SW480 (cell line): Measurements from ENCODE around the gene UBR4.
"Not testable (repeated sequence)": the region's sequence is repeated elsewhere in the genome, so short reads cannot be mapped to it uniquely, and the experiment has no call there.

Experiments used
- DNase-seq: peaks from one replicate; pipeline ENCODE4 v3.0.0-alpha.2; 2016; ENCODE audit warnings: low spot score

Gene UBR4

DNA sequence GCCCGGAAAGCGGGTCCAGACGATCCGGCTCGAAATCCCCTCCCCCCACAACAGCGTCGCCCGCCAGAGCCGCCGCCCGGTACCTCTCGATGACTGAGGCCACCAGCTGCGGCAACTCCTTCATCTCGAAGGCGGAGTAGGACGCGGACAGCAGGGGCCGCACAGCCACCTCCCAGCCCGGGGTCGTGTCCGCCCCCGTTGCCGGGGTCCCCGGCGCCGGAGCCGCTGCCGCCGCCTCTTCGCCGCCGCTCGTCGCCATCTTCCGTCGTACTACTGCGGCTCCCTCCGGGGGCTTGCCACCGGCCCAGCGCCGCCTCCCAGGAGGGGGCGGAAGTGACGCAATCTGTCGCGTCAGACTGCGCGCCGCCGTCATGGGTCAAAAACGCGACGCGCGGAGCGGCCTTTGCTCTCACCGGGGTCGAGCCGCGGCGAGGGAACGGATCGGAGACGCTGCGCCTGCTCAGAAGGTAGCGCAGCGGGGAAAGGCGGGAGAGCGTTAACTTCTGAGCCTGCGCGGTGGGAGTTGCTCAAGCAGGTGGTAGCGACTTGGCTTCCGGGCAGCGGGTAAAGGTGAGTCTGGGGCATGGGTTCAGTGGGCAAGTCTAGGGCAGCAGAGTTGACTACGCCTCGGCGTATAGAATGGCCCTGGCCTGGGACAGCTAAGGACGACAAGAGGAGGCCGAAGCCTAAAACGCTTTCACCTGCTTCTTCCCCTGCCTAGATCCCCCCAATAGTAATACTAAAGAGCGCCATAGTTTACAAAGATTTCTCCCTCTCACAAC is at the start of gene UBR4:
Gene UBR4, minus strand, starts transcription at position 277 of the 782 bp plus-strand sequence. Its CDS starts 18 bp downstream, at position 259.
- DNase-seq, result peak; percentile 94

DNA sequence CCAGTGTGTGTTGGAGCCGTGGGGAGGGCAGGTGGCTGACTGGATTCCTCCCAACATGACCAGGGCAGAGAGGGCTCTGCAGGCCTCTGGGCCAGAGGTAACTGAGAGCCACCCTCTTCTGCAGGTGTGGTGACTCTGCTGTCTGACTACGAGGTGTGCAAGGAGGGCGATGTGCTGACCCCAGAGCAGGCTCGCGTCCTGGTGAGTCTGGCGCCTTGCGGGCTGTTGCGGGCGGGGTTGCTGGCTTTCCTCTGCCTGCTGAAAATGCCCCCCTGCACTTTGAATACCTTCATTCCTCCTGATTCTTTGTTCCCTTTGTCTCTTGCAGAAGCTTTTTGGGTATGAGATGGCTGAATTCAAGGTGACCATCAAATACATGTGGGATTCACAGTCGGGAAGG is 48.3 kb upstream of the UBR4 start:
- no peak for DNase-seq

DNA sequence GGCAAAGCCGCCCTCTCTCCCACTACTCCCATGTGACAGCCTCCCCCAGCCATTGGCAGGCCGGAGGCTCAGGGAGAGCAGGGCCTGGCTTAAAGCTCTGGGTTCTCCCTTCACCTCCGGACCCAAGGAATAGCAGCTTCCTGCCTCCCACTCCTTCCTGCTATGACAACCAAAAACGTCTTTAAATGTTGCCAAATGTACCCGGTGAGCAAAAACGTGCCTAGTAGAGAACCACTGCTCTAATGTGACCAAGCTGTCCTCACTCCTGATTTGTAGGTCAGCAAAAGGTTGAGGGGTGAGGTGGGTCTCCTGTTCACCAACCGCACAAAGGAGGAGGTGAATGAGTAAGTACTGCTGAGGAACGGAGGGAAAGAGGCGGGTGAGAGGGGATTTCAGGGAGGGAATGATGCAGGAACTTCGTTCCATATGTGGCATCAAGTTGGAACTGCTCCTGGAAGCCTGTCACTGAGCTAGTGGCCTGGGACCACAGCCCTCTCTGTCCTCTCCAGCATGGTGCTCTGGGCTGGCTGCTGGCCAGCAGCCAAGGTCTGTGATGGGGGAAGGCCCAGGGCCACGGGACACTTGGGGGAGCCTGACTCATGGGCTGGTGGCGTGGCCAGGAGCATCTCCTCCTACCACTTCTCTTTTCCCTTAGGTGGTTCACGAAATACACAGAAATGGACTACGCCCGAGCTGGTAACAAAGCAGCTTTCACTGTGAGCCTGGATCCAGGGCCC is 47.3 kb upstream of the UBR4 start:
- DNase-seq, result no peak

DNA sequence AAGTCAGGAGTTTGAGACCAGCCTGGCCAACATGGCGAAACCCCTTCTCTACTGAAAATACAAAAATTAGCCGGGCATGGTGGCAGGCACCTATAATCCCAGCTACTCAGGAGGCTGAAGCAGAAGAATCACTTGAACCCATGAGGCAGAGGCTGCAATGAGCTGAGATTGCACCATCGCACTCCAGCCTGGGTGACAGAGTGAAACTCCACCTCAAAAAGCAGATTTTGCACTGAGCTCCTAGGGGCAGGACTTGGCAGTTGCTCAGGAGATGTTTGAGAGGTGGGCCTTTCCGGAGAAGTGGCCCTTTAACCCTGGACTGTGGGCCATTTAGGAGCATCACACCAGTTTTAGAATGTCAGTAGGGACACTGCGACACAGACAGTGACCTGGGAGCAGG is 46.2 kb upstream of the UBR4 start:
- DNase-seq, result not testable (repeated sequence)

DNA sequence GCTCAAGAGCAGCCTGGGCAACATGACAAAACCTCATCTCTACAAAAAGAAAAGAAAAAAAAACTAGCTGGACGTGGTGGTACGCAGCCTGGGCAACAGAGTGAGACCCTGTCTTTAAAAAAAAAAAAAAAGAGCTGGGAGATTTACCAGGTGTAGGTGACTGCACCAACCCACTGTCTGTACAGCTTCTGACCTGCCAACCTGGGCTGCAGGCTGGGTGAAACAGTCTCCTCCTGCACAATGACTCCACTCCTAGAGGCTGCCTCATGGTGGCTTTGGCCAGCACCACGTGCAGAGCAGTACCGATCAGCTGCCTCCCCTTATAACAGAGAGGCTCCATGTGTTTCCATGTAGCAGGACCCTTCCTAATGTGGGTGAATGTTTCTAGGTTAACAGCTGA is 45.2 kb upstream of the UBR4 start:
- no peak for DNase-seq

DNA sequence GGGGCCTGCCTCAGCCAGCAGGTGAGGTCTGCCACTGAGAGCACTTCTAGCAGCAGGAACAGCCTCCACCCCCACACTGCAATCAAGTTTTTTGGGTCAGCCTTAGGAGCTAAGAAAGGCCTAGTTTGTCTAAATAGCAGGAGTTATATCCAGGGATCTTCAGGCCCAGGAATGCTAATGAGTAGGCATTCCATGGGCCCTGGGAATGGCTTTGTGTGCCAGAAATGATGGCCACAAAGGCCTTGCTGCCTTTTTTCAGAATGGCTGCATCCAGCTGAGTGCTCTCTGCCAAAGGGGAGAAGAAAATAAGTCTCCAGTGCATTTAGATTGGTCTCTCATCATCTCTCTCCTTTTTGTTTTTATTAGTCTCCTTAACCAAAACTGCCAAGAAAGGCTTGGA is 44.4 kb upstream of the UBR4 start:
- no peak for DNase-seq

DNA sequence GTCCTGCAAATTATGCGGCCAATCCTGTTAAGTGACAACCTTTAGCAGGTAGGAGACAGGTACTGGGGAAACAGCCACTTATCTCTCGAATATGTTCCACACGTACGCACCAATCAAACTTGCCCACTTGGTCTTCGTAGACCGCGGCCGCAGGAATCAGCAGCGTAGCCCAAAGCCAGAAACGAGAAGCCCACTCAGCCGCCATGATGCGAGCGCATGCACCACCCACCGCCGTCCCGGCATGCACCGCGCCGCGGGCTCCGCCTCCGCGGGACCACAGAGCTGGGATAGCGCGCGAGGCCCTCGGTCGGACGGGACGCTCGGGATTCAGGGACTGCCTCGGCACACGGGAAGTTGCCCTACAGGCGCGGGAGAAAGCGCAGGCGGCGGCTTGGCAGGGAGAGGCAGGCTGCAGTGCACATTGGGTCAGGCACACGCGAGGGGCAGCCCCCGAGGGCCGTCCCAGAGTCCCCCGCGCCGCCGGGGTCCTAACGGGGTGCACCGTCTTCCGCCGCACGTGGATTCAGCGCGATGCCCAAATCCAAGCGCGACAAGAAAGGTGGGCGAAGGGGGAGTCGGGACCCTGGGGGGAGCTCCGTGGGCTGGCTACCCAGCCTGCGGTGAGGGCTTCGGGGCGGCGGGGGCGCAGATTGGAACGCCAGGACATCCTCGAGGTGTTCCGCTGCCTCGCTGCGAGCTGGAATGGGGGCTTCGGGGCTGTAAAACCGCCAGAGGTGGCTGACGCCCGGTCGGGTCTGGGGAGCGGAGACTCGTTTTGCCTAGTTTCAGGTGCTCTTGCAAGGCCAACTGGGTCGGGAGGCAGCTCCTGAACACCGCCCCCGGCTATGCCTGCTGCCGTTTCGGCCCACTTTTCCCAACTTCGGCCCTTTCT is 41.5 kb upstream of the UBR4 start, which contains the start of the genes EMC1 and MRTO4:
Gene EMC1, minus strand, starts transcription at position 220 of the 892 bp plus-strand sequence. Its CDS starts 15 bp downstream, at position 205.
Gene MRTO4, plus strand, starts transcription at position 501 of the 892 bp plus-strand sequence. Its CDS starts 31 bp downstream, at position 532.
- peak; percentile 76 for DNase-seq

DNA sequence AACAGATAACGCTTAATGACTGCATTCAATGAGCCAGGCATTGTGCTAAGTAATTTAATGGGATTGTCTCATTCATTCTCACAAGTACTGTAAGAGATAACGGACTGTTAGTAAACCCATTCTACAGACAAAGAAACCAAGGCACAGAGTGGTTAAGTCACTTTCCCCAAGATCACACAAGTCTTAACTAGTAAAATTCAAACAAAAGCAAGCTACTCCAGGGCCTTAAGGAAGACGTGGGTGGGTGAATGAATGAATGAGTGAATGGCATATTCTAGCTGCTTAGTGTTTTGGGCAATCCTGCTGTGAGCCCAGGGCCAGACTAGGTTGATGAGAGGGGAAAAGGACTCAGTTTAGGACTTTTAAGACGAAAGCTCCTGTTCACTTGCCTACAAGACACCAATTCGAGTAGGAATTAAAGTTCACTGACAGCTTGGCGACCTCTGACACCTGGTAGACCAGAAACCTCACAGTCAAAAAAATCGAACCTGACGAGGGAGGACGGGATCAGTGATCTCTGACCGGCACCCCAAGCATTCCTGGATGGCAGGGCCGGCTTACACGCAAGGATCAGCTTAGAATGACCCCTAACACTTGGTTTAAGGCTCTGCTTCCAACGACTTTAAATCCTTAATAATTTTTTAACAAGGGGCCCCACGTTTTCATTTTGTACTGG is 40.7 kb upstream of the UBR4 start:
- DNase-seq, result peak; percentile 13

DNA sequence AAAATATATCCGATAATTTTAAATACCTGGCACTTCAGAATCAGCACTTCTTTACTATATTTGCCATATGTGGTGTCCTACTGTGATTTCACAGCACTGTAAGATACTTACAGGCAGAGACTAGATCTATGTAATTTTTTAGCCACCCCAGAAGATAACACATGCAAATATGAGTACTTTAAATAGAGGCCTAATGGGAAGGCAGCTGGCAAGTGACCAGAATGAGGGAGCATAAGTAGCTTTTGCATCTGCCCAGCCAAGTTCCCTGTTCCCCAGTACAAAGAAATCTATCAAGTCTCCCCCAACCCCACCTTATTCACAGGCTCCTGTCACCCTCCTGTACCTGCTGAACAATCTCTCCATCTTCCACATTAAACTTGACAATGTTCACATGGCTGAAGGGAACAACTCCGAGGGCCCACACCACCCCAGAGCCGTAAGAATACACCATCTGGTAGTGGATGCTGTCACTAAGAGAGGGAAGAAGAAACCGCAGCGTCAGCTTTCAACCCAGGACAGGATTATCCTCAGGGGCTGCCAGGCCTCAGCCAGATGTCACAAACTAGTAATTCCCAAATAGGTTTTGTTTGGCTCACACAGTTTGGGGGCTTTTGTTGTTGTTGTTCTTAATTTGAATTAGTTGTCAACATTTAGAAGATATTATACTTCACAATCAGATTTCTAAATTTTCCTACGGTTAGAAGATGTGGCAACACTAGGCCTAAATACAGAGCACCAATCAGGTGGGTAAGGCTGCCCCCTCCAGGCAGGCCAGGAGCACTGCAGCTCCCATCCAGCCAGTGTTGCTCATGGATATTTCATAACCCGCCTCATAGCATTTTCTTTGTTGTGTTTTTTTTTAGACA is 30.8 kb upstream of the UBR4 start:
- peak; percentile 26 for DNase-seq

DNA sequence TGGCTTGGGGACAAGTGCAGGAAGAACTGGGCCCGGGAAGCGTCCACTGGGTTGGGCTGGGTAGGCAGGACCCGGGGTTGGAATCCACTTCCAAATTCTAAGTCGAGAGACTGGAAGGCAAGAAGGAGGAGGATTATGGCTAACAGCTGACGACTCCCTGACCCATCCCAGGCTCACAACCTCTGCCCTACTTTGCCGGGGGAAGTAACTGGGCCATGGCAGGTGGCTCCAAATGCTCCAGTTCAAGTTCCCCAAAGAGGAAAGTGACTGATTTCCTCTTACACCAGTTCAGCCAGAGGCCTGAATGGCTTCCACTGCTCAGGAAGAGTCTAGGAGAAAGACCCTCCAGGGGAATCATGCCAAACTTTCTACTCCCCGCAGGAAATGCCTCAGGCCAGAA is 29.8 kb upstream of the UBR4 start:
- DNase-seq, result no peak

DNA sequence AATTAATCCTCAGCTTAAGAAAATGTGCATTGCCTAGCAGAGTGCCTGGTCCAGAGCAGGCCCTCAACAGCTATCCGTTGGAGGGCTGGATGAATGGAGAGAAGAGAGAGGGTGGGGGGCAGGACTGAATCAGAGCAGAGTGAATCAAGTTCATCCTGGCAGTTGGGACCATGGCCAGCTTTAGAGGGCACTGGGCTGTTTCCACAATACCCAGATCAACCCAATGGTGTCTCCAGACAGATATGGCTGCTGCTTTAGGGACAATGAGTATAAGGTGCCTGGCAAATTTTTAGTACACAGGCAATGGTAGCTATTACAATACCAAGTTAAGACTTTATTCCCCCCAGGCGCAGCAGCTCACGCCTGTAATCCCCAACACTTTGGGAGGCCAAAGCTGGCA is 24.2 kb upstream of the UBR4 start:
- no peak for DNase-seq

DNA sequence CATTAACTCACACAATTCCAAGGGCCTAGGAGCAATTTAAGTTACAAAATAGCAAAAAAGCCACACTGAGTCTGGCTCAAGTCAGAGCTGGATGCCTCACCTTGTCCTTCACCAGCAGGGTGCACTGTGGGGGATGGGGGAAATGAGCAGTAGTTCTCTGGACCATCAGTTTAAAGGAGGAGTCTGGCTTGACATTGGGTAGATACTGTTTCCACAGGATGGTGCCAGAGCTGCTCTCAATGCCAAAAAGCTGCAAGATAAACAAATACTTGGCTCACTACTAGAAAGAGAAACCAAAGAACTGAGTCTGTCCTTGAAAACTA is 22.4 kb upstream of the UBR4 start:
- no peak for DNase-seq

DNA sequence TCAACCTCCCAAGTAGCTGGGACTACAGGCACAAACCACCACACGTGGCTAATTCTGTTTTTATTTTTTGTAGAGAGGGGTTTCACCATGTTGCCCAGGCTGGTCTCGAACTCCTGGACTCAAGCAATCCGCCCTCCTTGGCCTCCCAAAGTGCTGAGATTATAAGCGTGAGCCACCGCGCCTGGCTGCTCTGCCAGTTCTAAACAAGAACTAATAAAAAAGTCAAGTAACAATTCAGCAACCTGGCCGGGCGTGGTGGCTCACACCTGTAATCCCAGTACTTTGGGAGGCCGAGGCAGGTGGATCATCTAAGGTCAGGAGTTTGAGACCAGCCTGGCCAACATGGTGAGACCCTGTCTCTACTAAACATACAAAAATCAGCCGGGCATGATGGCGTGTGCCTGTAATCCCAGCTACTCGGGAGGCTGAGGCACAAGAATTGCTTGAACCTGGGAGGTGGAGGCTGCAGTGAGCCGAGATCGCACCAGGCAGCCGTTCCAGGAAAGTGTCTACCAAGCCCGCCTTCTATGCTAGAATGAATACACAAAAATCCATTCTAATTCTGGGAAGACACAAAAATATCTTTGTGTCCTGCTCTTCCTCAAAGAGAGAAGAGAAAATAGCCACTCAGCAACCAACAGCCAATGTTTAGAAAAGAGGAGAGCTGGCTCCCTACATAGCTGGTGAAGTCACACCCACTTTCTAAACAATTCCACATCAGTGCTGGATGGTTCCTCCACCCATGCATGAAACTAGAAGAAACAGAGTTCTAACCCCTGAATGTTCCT is 21.9 kb upstream of the UBR4 start:
- DNase-seq, result not testable (repeated sequence)

DNA sequence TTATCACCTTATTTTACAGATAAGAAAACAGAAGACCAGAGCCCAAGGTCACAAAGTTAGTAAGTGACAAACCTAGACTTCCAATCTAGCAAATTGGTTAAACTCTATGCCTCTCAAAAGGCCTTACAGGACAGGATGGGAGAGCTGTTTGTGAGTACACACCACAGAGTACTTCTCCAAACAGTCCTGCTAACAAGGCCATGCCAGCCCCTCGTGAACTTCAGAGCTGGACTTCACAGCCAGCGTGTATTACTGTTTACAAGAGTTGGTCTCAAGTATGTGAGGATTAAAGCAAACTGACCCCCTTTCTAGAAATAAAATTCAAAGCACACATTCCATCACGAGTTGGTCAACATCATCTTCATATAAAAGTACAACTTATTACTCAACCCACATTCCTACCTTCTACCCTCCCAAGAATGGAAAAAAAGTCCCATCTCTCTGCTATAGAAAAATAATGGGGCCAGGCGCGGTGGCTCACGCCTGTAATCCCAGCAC is 19.8 kb upstream of the UBR4 start:
- DNase-seq, result no peak

DNA sequence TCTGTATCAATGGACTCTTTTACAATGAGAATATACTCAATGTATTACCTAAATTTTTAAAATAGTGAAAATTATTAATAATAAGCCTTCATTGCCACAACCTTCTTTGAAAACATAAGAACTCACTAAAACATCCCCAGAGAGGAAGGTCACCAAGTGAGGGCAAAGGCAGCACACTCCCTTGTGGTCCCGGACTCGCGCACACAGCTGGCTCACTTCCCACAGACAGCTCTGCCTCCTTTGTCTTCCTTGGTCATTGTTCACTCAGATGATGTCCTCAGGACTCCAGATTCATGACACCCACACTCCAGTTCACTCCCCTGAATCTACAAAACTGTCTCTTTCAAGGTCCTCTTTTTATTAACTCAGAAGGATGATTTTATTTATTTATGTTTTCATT is 19.2 kb upstream of the UBR4 start:
- no peak for DNase-seq

DNA sequence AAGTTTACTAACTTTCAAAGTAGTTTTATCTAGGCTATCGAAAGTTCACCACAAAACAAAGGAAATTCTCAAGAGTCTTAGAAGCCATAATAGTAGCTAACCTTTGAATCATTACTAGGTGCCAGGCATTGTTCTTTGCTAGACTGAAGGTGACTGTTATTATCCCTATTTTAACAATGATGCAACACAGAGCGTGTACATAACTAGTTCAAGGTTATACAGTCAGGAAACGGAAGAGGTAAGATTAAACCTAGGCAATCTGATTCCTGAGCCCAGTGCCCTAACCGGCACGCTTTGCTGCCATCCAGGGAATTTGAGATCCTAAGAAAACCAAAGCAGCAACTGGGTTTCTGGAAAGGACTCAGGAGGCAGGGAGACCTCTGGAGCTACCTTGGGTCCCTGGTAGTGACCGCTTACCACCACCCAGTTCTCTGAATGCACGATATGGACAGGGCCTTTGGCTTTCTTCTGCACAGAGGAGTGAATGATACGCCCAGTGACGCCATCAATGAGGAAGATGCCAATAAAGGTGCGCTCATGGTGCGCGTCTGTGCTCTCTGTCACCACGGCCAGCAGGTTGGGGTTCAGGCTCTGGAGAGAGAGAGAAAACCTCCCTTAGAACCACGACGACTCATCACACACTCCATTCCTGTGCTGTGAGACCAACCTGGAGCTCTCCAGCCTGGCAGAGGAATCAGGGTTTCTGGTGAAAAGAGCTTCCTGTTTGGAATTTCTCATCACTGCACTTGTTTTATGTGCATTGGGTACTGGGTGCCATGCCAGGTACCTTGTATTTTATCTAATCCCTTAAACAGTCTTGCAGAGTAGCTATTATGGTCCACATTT is 13.1 kb upstream of the UBR4 start:
- DNase-seq, result no peak

DNA sequence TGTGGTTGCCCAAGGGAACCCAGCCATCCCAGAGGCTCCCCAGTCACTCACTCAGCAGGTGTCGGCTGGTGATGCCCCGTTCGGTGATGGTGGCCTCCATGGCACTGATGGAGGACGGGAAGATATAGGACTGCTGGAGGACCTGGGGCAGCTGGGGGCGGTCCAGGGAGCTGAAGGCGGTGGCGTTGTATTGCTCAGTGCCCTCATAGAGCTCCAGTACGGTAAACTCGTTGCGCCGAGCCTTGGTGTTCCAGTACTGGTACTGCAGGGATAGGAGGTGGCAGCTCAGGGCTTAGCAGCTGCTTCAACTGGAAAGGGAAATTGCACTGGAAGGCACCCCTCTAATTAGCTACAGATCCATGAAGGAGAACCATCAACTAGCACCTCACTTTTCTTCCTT is 12.5 kb upstream of the UBR4 start:
- DNase-seq, result no peak

DNA sequence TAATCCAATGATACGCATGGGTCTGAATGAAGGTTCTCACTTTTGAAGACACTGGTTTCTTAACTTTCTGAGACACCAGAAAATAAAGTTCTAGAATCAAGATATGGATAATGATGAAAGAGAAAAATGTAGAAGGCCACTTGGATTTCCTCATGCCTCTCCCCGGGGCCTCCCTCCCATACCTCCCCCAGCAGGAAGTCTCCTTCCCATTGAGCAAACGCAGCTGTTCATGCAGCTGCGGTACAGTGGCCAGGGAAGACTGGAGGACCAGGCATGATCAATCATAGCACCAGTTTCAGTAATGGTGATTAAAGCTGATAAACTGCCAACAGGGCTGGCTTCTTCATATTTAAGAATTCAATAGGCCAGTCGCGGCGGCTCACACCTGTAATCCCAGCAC is 10.9 kb upstream of the UBR4 start:
- DNase-seq, result no peak
